GM12878 (cell line): ENCODE measurements around the gene HOXA2. TPM values are rescaled to one million over a fixed set of nuclear protein-coding genes. Genes with fewer than 3 reads are reported as not detected.

ENCODE experiments used
- ATAC-seq: fragments of 200-7000 bp; cut with Tn5 transposase; 3 replicates; pipeline ENCODE4 v1.9.1; 2020; ENCODE audit warnings: mild to moderate bottlenecking, moderate library complexity
- BruUV-seq: library from RNA; stranded (reverse); fragments of 400-500 nt; replicated peaks from 2 replicates; lab custom pipeline; 2021; lab: Mats Ljungman, UMichigan
- CTCF ChIA-PET: fragments of 300-600 bp; sonication (Branson Sonifier 250); formaldehyde crosslinking; extraction: SDS; loops from one replicate; lab custom pipeline; 2021; ENCODE audit warnings: inconsistent platforms; lab: Yijun Ruan, JAX
- POLR2A ChIA-PET: fragments of 350-600 bp; formaldehyde crosslinking; extraction: SDS; loops from one replicate; lab custom pipeline; 2021; ENCODE audit warnings: inconsistent platforms; lab: Charles Lee
- RAD21 ChIA-PET: fragments of 300-600 bp; sonication (Branson Sonifier 250); formaldehyde crosslinking; loops from one replicate; lab custom pipeline; 2023; ENCODE audit warnings: antibody characterized with exemption; ENCODE audit not compliant: unreplicated experiment; lab: Charles Lee
- SMC1A ChIA-PET: fragments of 300-600 bp; sonication (Branson Sonifier 250); formaldehyde crosslinking; loops from one replicate; lab custom pipeline; 2023; ENCODE audit not compliant: unreplicated experiment, uncharacterized antibody; lab: Charles Lee
- DNase-seq: peaks from one replicate; pipeline ENCODE4 v3.0.0-alpha.2; 2011; ENCODE audit warnings: low read depth, low spot score
- FAIRE-seq: peaks from 3 replicates; lab custom pipeline; 2011; peaks lifted over from hg19 to GRCh38; lab: Jason Lieb, UNC
- H2AFZ ChIP-seq: 2 replicates; pipeline ENCODE4 v1.6.0; 2011; ENCODE audit warnings: low read depth, low read length, control low read depth; ENCODE audit not compliant: control insufficient read depth
- H3K27ac ChIP-seq: 2 replicates; pipeline ENCODE4 v1.5.1; 2011; ENCODE audit warnings: control low read depth; ENCODE audit not compliant: control insufficient read depth, insufficient read depth
- H3K27me3 ChIP-seq, 2 experiments: replicated peaks in 1 of 2; 2 replicates each; pipeline versions ENCODE4 v1.6.0 to v1.6.1; 2011; ENCODE audit warnings: low read length in 1 of 2; ENCODE audit not compliant: control insufficient read depth in 2 of 2, insufficient read depth in 2 of 2
- H3K36me3 ChIP-seq, 2 experiments: 2 replicates each; pipeline ENCODE4 v1.5.1; 2011; ENCODE audit warnings: low read length in 1 of 2; ENCODE audit not compliant: control insufficient read depth in 2 of 2, insufficient read depth in 2 of 2
- H3K4me1 ChIP-seq: 2 replicates; pipeline ENCODE4 v1.6.1; 2011; ENCODE audit warnings: mild to moderate bottlenecking, low read length, moderate library complexity, mixed read lengths; ENCODE audit not compliant: control insufficient read depth, insufficient read depth
- H3K4me2 ChIP-seq: 2 replicates; pipeline ENCODE4 v1.6.0; 2011; ENCODE audit warnings: control low read depth; ENCODE audit not compliant: control insufficient read depth, insufficient read depth
- H3K4me3 ChIP-seq: fragments of 200-600 bp; sonication (generic); 2 replicates; pipeline ENCODE4 v1.5.1; 2016
- H3K79me2 ChIP-seq: 2 replicates; pipeline ENCODE4 v1.6.0; 2011; ENCODE audit warnings: low read length; ENCODE audit not compliant: control insufficient read depth, insufficient read depth
- H3K9ac ChIP-seq: 2 replicates; pipeline ENCODE4 v1.8.0; 2011; ENCODE audit warnings: low read length, control low read depth, mixed read lengths; ENCODE audit not compliant: control insufficient read depth, insufficient read depth
- H3K9me3 ChIP-seq: replicated peaks from 3 replicates; pipeline ENCODE4 v1.5.1; 2011; ENCODE audit warnings: mild to moderate bottlenecking, low read length; ENCODE audit not compliant: control insufficient read depth, insufficient read depth
- H4K20me1 ChIP-seq: 2 replicates; pipeline ENCODE4 v1.6.0; 2011; ENCODE audit not compliant: control insufficient read depth, insufficient read depth
- ATF7 ChIP-seq: fragments of 450-650 bp; IDR thresholded peaks from 2 replicates; pipeline ENCODE4 v1.6.1; 2016; ENCODE audit warnings: low read depth, mild to moderate bottlenecking
- E2F8 ChIP-seq: fragments of 450-650 bp; IDR thresholded peaks from 2 replicates; pipeline ENCODE4 v1.6.1; 2018; ENCODE audit warnings: mild to moderate bottlenecking, low read depth, moderate library complexity; ENCODE audit not compliant: partially characterized antibody
- FOXM1 ChIP-seq: IDR thresholded peaks from 2 replicates; pipeline ENCODE4 v1.6.1; 2012; ENCODE audit warnings: low read depth, mild to moderate bottlenecking, inconsistent platforms, low read length, moderate library complexity
- IRF4 ChIP-seq: IDR thresholded peaks from 2 replicates; pipeline ENCODE4 v1.6.1; 2011; ENCODE audit warnings: low read depth, low read length
- MTA3 ChIP-seq: IDR thresholded peaks from 2 replicates; pipeline ENCODE4 v1.6.1; 2012; ENCODE audit warnings: low read length, inconsistent platforms, borderline replicate concordance
- NFYB ChIP-seq: IDR thresholded peaks from 2 replicates; pipeline ENCODE4 v1.6.1; 2011; ENCODE audit warnings: low read depth, mild to moderate bottlenecking, low read length, improper control_type of control experiment, moderate library complexity; ENCODE audit not compliant: insufficient read depth
- NRF1 ChIP-seq: conservative IDR thresholded peaks from 2 replicates; pipeline ENCODE4 v1.6.1; 2011; ENCODE audit warnings: mild to moderate bottlenecking, low read depth, low read length, improper control_type of control experiment
- RUNX3 ChIP-seq: IDR thresholded peaks from 2 replicates; pipeline ENCODE4 v1.6.1; 2012; ENCODE audit warnings: low read length, inconsistent platforms
- SKIL ChIP-seq: fragments of 450-650 bp; IDR thresholded peaks from 2 replicates; pipeline ENCODE4 v1.6.1; 2017; ENCODE audit warnings: mild to moderate bottlenecking, low read depth, inconsistent platforms; ENCODE audit not compliant: poor library complexity, severe bottlenecking
- STAT1 ChIP-seq: fragments of 450-650 bp; conservative IDR thresholded peaks from 2 replicates; pipeline ENCODE4 v1.6.1; 2014; ENCODE audit warnings: antibody characterized with exemption, mild to moderate bottlenecking
- SUPT20H ChIP-seq: IDR thresholded peaks from 2 replicates; pipeline ENCODE4 v1.6.1; 2011; ENCODE audit warnings: low read depth, mild to moderate bottlenecking, low read length, moderate library complexity, borderline replicate concordance; ENCODE audit not compliant: control insufficient read depth
- TARDBP ChIP-seq: IDR thresholded peaks from 2 replicates; pipeline ENCODE4 v1.6.1; 2016; ENCODE audit warnings: borderline replicate concordance
- WGBS: methylation state at CpG from one replicate; pipeline ENCODE4 v1.1.6; 2016; ENCODE audit warnings: low lambda C conversion rate; ENCODE audit not compliant: insufficient replicate concordance, insufficient coverage; ENCODE audit errors: missing lambda C conversion rate; 5-methylcytosine and 5-hydroxymethylcytosine counted together
- in situ Hi-C: fragments of 300-500 bp; cut with MboI; formaldehyde crosslinking; loops from 9 replicates; pipeline ENCODE4 v1.14.3; 2018; ENCODE audit warnings: mixed read lengths
- intact Hi-C: fragments of 100-400 bp; cut with micrococcal nuclease; formaldehyde crosslinking; loops from one replicate; pipeline ENCODE4 v1.14.2; 2022; ENCODE audit not compliant: unreplicated experiment
- polyA plus RNA-seq, 11 experiments: library from polyadenylated mRNA; depleted of rRNA in 4 of 11; unstranded in 6 of 11; stranded (reverse) in 5 of 11; fragments of >200 nt; fragmentation: Nextera tagmentation in 4 of 11; fragmentation: Illumina TruSeq in 1 of 11; extraction: Ambion mirVana in 4 of 11; extraction: Trizol in 1 of 11; gene quantifications; 1 replicate in 1 of 11; 2 replicates in 10 of 11; pipeline versions ENCODE4 v1.2.1 to v1.2.3, GENCODE V29; 2011 to 2016; ENCODE audit warnings: inconsistent platforms in 2 of 11, missing spikeins in 2 of 11, low read depth in 1 of 11
- total RNA-seq, 4 experiments: library from RNA; depleted of rRNA in 3 of 4; stranded (reverse); fragments of >200 nt in 3 of 4; fragmentation: Illumina TruSeq in 1 of 4; extraction: Trizol in 1 of 4; gene quantifications; 2 replicates each; pipeline versions ENCODE4 v1.2.1 to v1.2.3, GENCODE V29; 2013 to 2021

HOXA2 gene
- total and polyA plus RNA-seq, 10 of the 15 experiments (the other 5 are each of a cell fraction or from before 2014, with no cell fraction given): not detected

- Histone ChIP-seq H3K4me2 (no peak overlapping the region), H2AFZ (no peak overlapping the region), H3K9ac (no peak overlapping the region), H3K9me3 (no peaks in the 10 kb centered on the region; the same call in 2 of the 3 replicates), H3K27ac (no peak overlapping the region), H3K36me3 (no peaks in the 10 kb centered on the region), H3K4me3 (no peak overlapping the region), H4K20me1 (no peaks in the 10 kb centered on the region), H3K4me1 (no peaks in the 10 kb centered on the region), H3K79me2 (no peaks in the 10 kb centered on the region), H3K27me3 (peaks cover 0 to 3% of the 10 kb centered on the region in 2 experiments; a peak in 2 of 4 replicates)
- 88% methylated on average over 18 of the region's 18 CpGs for WGBS
- CTCF ChIA-PET: interaction anchor here (0.6 kb wide), 1 partner anchor 77 kb away, joined by 3 read pairs; no protein-coding TSS in a partner anchor
- TF ChIP-seq STAT1 (no peak), NFYB (no peak), E2F8 (no peak), FOXM1 (no peak), SUPT20H (no peak), MTA3 (no peak), RUNX3 (no peak), TARDBP (no peak), ATF7 (no peak), NRF1 (no peak), SKIL (no peak), IRF4 (no peak)
- intact Hi-C loops (no loop called here), in situ Hi-C loops (no loop called here)
- no peak for DNase-seq
- POLR2A ChIA-PET: interaction anchor here (0.6 kb wide), 2 partner anchors 32 to 475 kb away, joined by 4 to 5 read pairs; no protein-coding TSS in a partner anchor
- BruUV-seq: no TSS peak
- FAIRE-seq: no peak
- RAD21 ChIA-PET: no interaction called here
- ATAC-seq: no peak
- SMC1A ChIA-PET: interaction anchor here (0.6 to 1.7 kb wide), 3 partner anchors 9 to 243 kb away, joined by 3 to 8 read pairs (median 3); no protein-coding TSS in a partner anchor
These were observed 38.8 kb upstream of the HOXA2 start for GRCh38 chr7:27141137-27141922.
